SK-N-MC (cell line): ENCODE results near the gene CRLF3.

ENCODE experiments used
- EZH2 ChIP-seq: fragments of 200-600 bp; sonication (generic); IDR thresholded peaks from one replicate; pipeline ENCODE4 v1.6.1; 2017; ENCODE audit warnings: antibody characterized with exemption
- POLR2AphosphoS5 ChIP-seq: IDR thresholded peaks from 2 replicates; pipeline ENCODE4 v1.6.1; 2012; ENCODE audit warnings: mild to moderate bottlenecking, low read depth, low read length, borderline replicate concordance

DNA sequence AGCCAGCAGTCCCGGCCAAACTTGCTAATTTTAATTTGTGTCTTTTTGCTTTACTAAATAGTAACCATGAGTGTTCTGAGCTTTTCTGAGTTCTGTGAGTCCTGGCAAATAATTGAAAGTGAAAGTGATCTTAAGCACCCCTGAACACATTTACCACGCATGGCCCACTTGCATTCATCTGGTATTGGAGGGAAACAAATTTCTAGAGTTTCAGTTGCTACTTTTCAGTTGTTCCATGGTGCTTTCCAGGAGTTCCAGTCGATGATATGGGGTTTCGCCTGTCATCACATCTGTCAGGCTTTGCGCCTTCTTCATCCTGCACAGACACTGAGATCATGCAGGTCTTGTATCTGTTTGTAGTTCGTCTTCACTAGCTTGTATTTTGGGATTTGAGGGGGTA lies 44.1 kb downstream of the CRLF3 start:
- TF ChIP-seq POLR2AphosphoS5 (no peak), EZH2 (no peak)
